GM23248 (cell line): ENCODE data around the gene RBFOX1. TPM values are rescaled to one million over a fixed set of nuclear protein-coding genes. Genes with fewer than 3 reads are reported as not detected.

ENCODE experiments used
- DNase-seq: peaks from one replicate; pipeline ENCODE4 v3.0.0-alpha.2; 2015
- H2AFZ ChIP-seq: fragments of 200-600 bp; sonication (generic); 2 replicates; pipeline ENCODE4 v1.6.1; 2016; ENCODE audit warnings: antibody characterized with exemption
- H3F3A ChIP-seq: fragments of 200-600 bp; sonication (generic); 2 replicates; pipeline ENCODE4 v1.6.1; 2016; ENCODE audit warnings: mild to moderate bottlenecking, antibody characterized with exemption, mixed run types; ENCODE audit not compliant: insufficient read depth
- H3K27ac ChIP-seq: fragments of 200-600 bp; sonication (generic); 2 replicates; pipeline ENCODE4 v1.5.1; 2016; ENCODE audit warnings: mild to moderate bottlenecking
- H3K27me3 ChIP-seq: fragments of 200-600 bp; sonication (generic); replicated peaks from 2 replicates; pipeline ENCODE4 v1.6.1; 2016; ENCODE audit warnings: mild to moderate bottlenecking; ENCODE audit not compliant: insufficient read depth
- H3K36me3 ChIP-seq: fragments of 200-600 bp; sonication (generic); 2 replicates; pipeline ENCODE4 v1.6.1; 2016; ENCODE audit warnings: low read depth, mild to moderate bottlenecking
- H3K4me1 ChIP-seq: fragments of 200-600 bp; sonication (generic); 2 replicates; pipeline ENCODE4 v1.6.1; 2016; ENCODE audit warnings: mild to moderate bottlenecking; ENCODE audit not compliant: insufficient read depth
- H3K4me2 ChIP-seq: fragments of 200-600 bp; sonication (generic); one replicate; pipeline ENCODE4 v1.6.1; 2016; ENCODE audit warnings: mild to moderate bottlenecking; ENCODE audit not compliant: unreplicated experiment
- H3K4me3 ChIP-seq: fragments of 200-600 bp; sonication (generic); 2 replicates; pipeline ENCODE4 v1.5.1; 2016; ENCODE audit warnings: mild to moderate bottlenecking
- H3K79me2 ChIP-seq: fragments of 200-600 bp; sonication (generic); 2 replicates; pipeline ENCODE4 v1.6.1; 2016; ENCODE audit warnings: mild to moderate bottlenecking; ENCODE audit not compliant: insufficient read depth
- H3K9ac ChIP-seq: fragments of 200-600 bp; sonication (generic); 2 replicates; pipeline ENCODE4 v1.6.1; 2016; ENCODE audit warnings: mild to moderate bottlenecking
- H3K9me2 ChIP-seq: fragments of 200-600 bp; sonication (generic); 2 replicates; pipeline ENCODE4 v1.6.1; 2016; ENCODE audit warnings: mixed run types, mild to moderate bottlenecking, moderate library complexity; ENCODE audit not compliant: insufficient read depth
- H3K9me3 ChIP-seq: fragments of 200-600 bp; sonication (generic); one replicate; pipeline ENCODE4 v1.6.1; 2017; ENCODE audit warnings: low read depth
- H4K20me1 ChIP-seq: fragments of 200-600 bp; sonication (generic); 2 replicates; pipeline ENCODE4 v1.6.0; 2016; ENCODE audit not compliant: insufficient read depth
- EZH2 ChIP-seq: fragments of 200-600 bp; sonication (generic); IDR thresholded peaks from 2 replicates; pipeline ENCODE4 v1.6.1; 2018; ENCODE audit warnings: antibody characterized with exemption, mild to moderate bottlenecking; ENCODE audit not compliant: insufficient read depth, poor library complexity, severe bottlenecking
- EZH2phosphoT487 ChIP-seq: fragments of 200-600 bp; sonication (generic); IDR thresholded peaks from 2 replicates; pipeline ENCODE4 v1.6.1; 2018; ENCODE audit warnings: antibody characterized with exemption, moderate library complexity, mild to moderate bottlenecking, low read depth; ENCODE audit not compliant: insufficient read depth
- WGBS, 2 experiments: methylation state at CpG; one replicate each; pipeline ENCODE4 v1.1.6; 2015 to 2017; ENCODE audit warnings: low lambda C conversion rate in 2 of 2, low coverage in 1 of 2; ENCODE audit errors: missing lambda C conversion rate in 2 of 2; 5-methylcytosine and 5-hydroxymethylcytosine counted together
- in situ Hi-C: fragments of 300-500 bp; cut with MboI; formaldehyde crosslinking; loops from 2 replicates; pipeline ENCODE4 v1.15.0; 2020
- polyA plus RNA-seq: library from polyadenylated mRNA; unstranded; fragments of >200 nt; fragmentation: Nextera tagmentation; extraction: Ambion mirVana; gene quantifications from 2 replicates; pipeline ENCODE4 v1.2.1, GENCODE V29; 2016
- total RNA-seq: library from RNA; depleted of rRNA; stranded (reverse); fragments of >200 nt; shearing (Covaris generic); gene quantifications from 2 replicates; pipeline ENCODE4 v1.2.3, GENCODE V29; 2014

RBFOX1 gene
- total and polyA plus RNA-seq, 2 experiments from 2014 or later, result not detected

DNA sequence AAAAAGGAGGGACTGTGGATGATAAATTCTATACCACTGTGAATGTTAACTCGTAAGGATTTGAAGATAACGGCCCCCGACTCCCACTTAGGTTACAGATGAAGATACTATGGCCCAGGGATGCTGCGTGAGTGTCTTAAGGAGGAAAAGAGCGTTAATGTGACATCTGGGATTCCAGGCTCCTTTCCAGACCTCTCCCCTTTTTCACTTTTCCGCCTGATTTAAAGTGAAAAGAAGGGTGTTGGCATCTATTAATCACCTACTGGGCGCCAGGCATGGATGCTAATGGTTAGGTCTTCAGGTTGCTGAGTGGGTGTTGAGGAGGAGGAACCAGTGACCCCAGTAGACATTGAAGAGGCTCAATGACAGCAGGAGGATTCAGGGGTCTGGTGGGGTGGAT, 117.8 kb downstream of the RBFOX1 start:
- Histone ChIP-seq H2AFZ (no peak overlapping the region), H3K27me3 (no peaks in the 10 kb centered on the region), H3K9me2 (no peaks in the 10 kb centered on the region), H3K27ac (no peak overlapping the region), H4K20me1 (no peaks in the 10 kb centered on the region), H3K9ac (no peak overlapping the region), H3K79me2 (no peaks in the 10 kb centered on the region), H3K4me3 (no peak overlapping the region), H3K36me3 (no peaks in the 10 kb centered on the region), H3F3A (no peaks in the 10 kb centered on the region), H3K9me3 (no peaks in the 10 kb centered on the region), H3K4me2 (no peak overlapping the region), H3K4me1 (no peaks in the 10 kb centered on the region)
- DNase-seq, result no peak
- WGBS, 2 experiments, result 21% methylated on average over 7 of the region's 7 CpGs
- in situ Hi-C loops, result no loop called here
- TF ChIP-seq EZH2, result no peak
- TF ChIP-seq EZH2phosphoT487, result no peak

- Histone ChIP-seq H4K20me1 (no peaks in the 10 kb centered on the region), H3K9ac (no peak overlapping the region), H2AFZ (no peak overlapping the region), H3K4me2 (no peak overlapping the region), H3K4me1 (no peaks in the 10 kb centered on the region), H3F3A (no peaks in the 10 kb centered on the region), H3K4me3 (no peak overlapping the region), H3K27ac (no peak overlapping the region), H3K36me3 (no peaks in the 10 kb centered on the region), H3K9me3 (no peaks in the 10 kb centered on the region), H3K27me3 (no peaks in the 10 kb centered on the region), H3K9me2 (no peaks in the 10 kb centered on the region), H3K79me2 (no peaks in the 10 kb centered on the region)
- in situ Hi-C loops, result no loop called here
- WGBS, 2 experiments, result 54% methylated on average over 6 of the region's 6 CpGs
- no peak for DNase-seq
- TF ChIP-seq EZH2phosphoT487, result no peak
- no peak for TF ChIP-seq EZH2
These were observed 119.4 kb downstream of the RBFOX1 start for GRCh38 chr16:7452090-7452489.

DNA sequence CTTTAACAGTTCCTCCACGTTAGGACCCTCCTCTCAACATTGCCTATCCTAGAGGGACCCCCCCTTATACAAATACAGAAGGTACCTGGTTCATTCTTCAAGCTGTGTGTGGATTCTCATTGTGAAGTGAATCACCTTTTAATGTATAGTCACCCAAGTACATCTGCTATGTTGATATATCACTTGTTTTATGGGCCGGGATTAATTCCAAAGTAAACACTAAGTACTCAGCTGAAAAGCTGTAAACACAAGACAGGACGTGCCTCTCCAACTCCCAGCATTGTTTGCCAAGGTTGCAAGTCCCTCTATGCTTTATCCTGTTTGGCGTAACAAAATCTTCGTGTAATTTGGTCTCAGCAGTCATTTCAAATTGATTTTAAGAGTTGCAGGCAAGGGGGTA, 123.6 kb downstream of the RBFOX1 start:
- WGBS, 2 experiments, result 45 to 47% methylated on average over 5 of the region's 5 CpGs
- Histone ChIP-seq H3K4me1 (no peaks in the 10 kb centered on the region), H3K9me3 (no peaks in the 10 kb centered on the region), H3K4me3 (no peak overlapping the region), H2AFZ (no peak overlapping the region), H3K36me3 (no peaks in the 10 kb centered on the region), H3K27ac (no peak overlapping the region), H3F3A (no peaks in the 10 kb centered on the region), H4K20me1 (no peaks in the 10 kb centered on the region), H3K4me2 (no peak overlapping the region), H3K27me3 (no peaks in the 10 kb centered on the region), H3K9ac (no peak overlapping the region), H3K79me2 (no peaks in the 10 kb centered on the region), H3K9me2 (no peaks in the 10 kb centered on the region)
- in situ Hi-C loops, result no loop called here
- DNase-seq, result no peak
- TF ChIP-seq EZH2, result no peak
- TF ChIP-seq EZH2phosphoT487, result no peak

GRCh38 chr16:7458144-7458543, 125.5 kb downstream of the RBFOX1 start:
- H3F3A ChIP-seq, result no peaks in the 10 kb centered on the region
- H3K27ac ChIP-seq, result no peak overlapping the region
- no peak for DNase-seq
- in situ Hi-C loops, result no loop called here
- H3K4me2 ChIP-seq, result no peak overlapping the region
- H3K36me3 ChIP-seq, result no peaks in the 10 kb centered on the region
- no peaks in the 10 kb centered on the region; the same call in 1 of the 2 replicates for H4K20me1 ChIP-seq
- no peak for TF ChIP-seq EZH2phosphoT487
- no peak for TF ChIP-seq EZH2
- no peaks in the 10 kb centered on the region for H3K4me1 ChIP-seq
- H3K79me2 ChIP-seq, result no peaks in the 10 kb centered on the region
- H3K9ac ChIP-seq, result no peak overlapping the region
- H3K27me3 ChIP-seq, result no peaks in the 10 kb centered on the region
- H2AFZ ChIP-seq, result no peak overlapping the region
- no peak overlapping the region for H3K4me3 ChIP-seq
- WGBS, 2 experiments, result 1 to 3% methylated on average over 3 of the region's 3 CpGs
- H3K9me3 ChIP-seq, result no peaks in the 10 kb centered on the region
- H3K9me2 ChIP-seq, result no peaks in the 10 kb centered on the region

- Histone ChIP-seq H3K4me3 (no peak overlapping the region), H3K27ac (no peak overlapping the region), H4K20me1 (no peaks in the 10 kb centered on the region), H3K27me3 (no peaks in the 10 kb centered on the region), H3K9ac (no peak overlapping the region), H3K9me2 (no peaks in the 10 kb centered on the region), H3F3A (no peaks in the 10 kb centered on the region), H3K36me3 (no peaks in the 10 kb centered on the region), H3K9me3 (no peaks in the 10 kb centered on the region), H3K4me1 (no peaks in the 10 kb centered on the region), H3K4me2 (no peak overlapping the region), H2AFZ (no peak overlapping the region), H3K79me2 (no peaks in the 10 kb centered on the region)
- WGBS, 2 experiments, result 16 to 24% methylated on average over 3 of the region's 3 CpGs
- no peak for DNase-seq
- TF ChIP-seq EZH2 (no peak), EZH2phosphoT487 (no peak)
- in situ Hi-C loops, result no loop called here
These were observed 137.7 kb downstream of the RBFOX1 start for GRCh38 chr16:7470344-7470743.
